Measurements from ENCODE around the gene ZBTB39.

The ZBTB39 gene

DNA sequence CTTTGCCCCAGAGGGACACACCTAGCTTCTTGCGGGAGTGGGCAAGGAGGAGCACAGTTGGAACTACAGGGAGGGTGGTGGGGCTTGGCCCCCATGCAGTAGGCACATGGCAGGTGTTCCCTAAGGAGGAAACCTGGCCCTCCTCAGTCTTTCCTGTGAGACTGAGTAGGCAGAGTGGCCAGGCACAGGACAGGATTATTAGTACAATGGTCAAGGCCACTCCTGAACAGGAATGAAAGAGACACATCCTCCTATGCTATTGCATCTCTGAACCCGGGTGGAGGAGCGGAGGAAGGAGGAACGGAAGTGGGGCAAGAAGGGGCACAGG, 42.7 kb upstream of the ZBTB39 start:
- TF ChIP-seq, protein P1, sequence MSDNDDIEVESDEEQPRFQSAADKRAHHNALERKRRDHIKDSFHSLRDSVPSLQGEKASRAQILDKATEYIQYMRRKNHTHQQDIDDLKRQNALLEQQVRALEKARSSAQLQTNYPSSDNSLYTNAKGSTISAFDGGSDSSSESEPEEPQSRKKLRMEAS (IDR thresholded peaks at IDR 0.05) = no peak
- TF ChIP-seq NFIC (IDR thresholded peaks at IDR 0.05) = no peak
- TF ChIP-seq YY1 (IDR thresholded peaks at IDR 0.05; ENCODE audit: low read depth) = no peak
- no peak for TF ChIP-seq TCF12 (IDR thresholded peaks at IDR 0.05; ENCODE audit: low read depth)
- TF ChIP-seq CREB1 (IDR thresholded peaks at IDR 0.05; ENCODE audit: low read depth) = no peak
- no peak for TF ChIP-seq TEAD4 (IDR thresholded peaks at IDR 0.05)
- TF ChIP-seq CEBPB (IDR thresholded peaks at IDR 0.05) = no peak
- TF ChIP-seq ZBTB7A (IDR thresholded peaks at IDR 0.05; ENCODE audit: low read depth) = no peak
- TF ChIP-seq EGR1 (IDR thresholded peaks at IDR 0.05) = no peak
- TF ChIP-seq, protein P2, sequence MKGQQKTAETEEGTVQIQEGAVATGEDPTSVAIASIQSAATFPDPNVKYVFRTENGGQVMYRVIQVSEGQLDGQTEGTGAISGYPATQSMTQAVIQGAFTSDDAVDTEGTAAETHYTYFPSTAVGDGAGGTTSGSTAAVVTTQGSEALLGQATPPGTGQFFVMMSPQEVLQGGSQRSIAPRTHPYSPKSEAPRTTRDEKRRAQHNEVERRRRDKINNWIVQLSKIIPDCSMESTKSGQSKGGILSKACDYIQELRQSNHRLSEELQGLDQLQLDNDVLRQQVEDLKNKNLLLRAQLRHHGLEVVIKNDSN (IDR thresholded peaks at IDR 0.05) = no peak
- TF ChIP-seq TAF1 (IDR thresholded peaks at IDR 0.05; ENCODE audit: low read depth) = no peak
- TF ChIP-seq EP300 (IDR thresholded peaks at IDR 0.05; ENCODE audit: borderline replicate concordance) = no peak
- TF ChIP-seq REST (IDR thresholded peaks at IDR 0.05; ENCODE audit: low read depth) = no peak
- no peak for TF ChIP-seq RAD21 (IDR thresholded peaks at IDR 0.05; ENCODE audit: low read depth)
- no peak for TF ChIP-seq FOXM1 (IDR thresholded peaks at IDR 0.05; ENCODE audit: borderline replicate concordance, low read depth)

GRCh38 chr12:57048423-57049118, 42.2 kb upstream of the ZBTB39 start:
- no peak for TF ChIP-seq RAD21 (IDR thresholded peaks at IDR 0.05; ENCODE audit: low read depth)
- no peak for TF ChIP-seq FOXM1 (IDR thresholded peaks at IDR 0.05; ENCODE audit: borderline replicate concordance, low read depth)
- TF ChIP-seq TAF1 (IDR thresholded peaks at IDR 0.05; ENCODE audit: low read depth) = no peak
- TF ChIP-seq, protein P2 (IDR thresholded peaks at IDR 0.05) = no peak
- no peak for TF ChIP-seq TCF12 (IDR thresholded peaks at IDR 0.05; ENCODE audit: low read depth)
- TF ChIP-seq, protein P1 (IDR thresholded peaks at IDR 0.05) = no peak
- no peak for TF ChIP-seq EP300 (IDR thresholded peaks at IDR 0.05; ENCODE audit: borderline replicate concordance)
- no peak for TF ChIP-seq CEBPB (IDR thresholded peaks at IDR 0.05)
- TF ChIP-seq NFIC (IDR thresholded peaks at IDR 0.05) = no peak
- no peak for TF ChIP-seq TEAD4 (IDR thresholded peaks at IDR 0.05)
- no peak for TF ChIP-seq EGR1 (IDR thresholded peaks at IDR 0.05)
- TF ChIP-seq REST (IDR thresholded peaks at IDR 0.05; ENCODE audit: low read depth) = no peak
- no peak for TF ChIP-seq CREB1 (IDR thresholded peaks at IDR 0.05; ENCODE audit: low read depth)
- no peak for TF ChIP-seq YY1 (IDR thresholded peaks at IDR 0.05; ENCODE audit: low read depth)
- no peak for TF ChIP-seq ZBTB7A (IDR thresholded peaks at IDR 0.05; ENCODE audit: low read depth)

DNA sequence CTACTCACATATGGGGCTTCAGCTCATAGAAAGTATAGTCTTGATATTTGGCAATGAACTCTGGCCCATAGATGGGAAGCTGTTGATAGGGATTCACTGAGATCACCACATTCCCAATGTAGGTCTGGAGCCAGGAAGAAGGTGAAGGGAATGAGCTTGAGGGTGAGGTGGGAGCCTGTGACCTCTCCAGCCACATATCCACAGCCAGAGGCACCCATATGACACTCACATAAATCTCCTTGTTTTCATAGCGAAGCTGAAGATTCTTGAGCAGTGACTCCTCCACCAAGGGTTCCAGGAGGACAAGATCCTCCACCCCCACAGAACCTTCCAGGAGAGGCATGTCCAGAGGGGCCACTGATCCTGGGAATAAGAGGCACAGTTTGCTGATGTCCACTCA, 41.6 kb upstream of the ZBTB39 start:
- TF ChIP-seq TAF1 (IDR thresholded peaks at IDR 0.05; ENCODE audit: low read depth) (no peak), RAD21 (IDR thresholded peaks at IDR 0.05; ENCODE audit: low read depth) (no peak), ZBTB7A (IDR thresholded peaks at IDR 0.05; ENCODE audit: low read depth) (no peak), EGR1 (IDR thresholded peaks at IDR 0.05) (no peak), TCF12 (IDR thresholded peaks at IDR 0.05; ENCODE audit: low read depth) (no peak), REST (IDR thresholded peaks at IDR 0.05; ENCODE audit: low read depth) (no peak), NFIC (IDR thresholded peaks at IDR 0.05) (no peak), EP300 (IDR thresholded peaks at IDR 0.05; ENCODE audit: borderline replicate concordance) (no peak), YY1 (IDR thresholded peaks at IDR 0.05; ENCODE audit: low read depth) (no peak), TEAD4 (IDR thresholded peaks at IDR 0.05) (no peak), FOXM1 (IDR thresholded peaks at IDR 0.05; ENCODE audit: borderline replicate concordance, low read depth) (no peak), CEBPB (IDR thresholded peaks at IDR 0.05) (no peak)
- TF ChIP-seq, protein P1 (IDR thresholded peaks at IDR 0.05) = no peak
